ENCODE data around the gene SCEL.

Gene SCEL

DNA sequence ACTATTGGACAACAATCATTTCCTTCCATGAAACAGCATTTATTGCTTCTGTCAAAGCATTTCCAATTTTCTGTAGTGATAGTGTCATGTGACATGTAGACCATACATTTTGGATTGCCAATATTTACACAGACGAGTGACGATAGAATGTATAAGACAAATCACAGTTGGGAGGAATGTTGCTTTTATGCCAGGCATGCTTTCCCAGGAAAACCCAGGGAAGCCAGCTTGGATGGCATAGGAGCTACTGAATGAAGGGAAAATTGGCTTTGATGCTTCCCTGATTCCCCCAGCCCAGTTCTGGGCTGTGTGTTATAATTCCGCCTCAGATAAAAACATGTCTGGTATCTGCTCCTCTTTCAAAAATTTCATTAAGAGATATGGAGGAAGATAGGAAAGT lies 22.5 kb downstream of the SCEL start:
- Histone ChIP-seq H3K27me3 (ENCODE audit: control insufficient read depth, low read length) (peaks cover 5% of the 10 kb centered on the region; the same call in 1 of the 2 replicates), H4K20me1 (ENCODE audit: control insufficient read depth, insufficient read depth, low read depth, low read length) (no peaks in the 10 kb centered on the region), H3K27ac (ENCODE audit: low read depth, low read length) (no peak overlapping the region), H3K4me3 (ENCODE audit: low read length) (no peak overlapping the region), H3K9me2 (replicated peaks; ENCODE audit: control insufficient read depth, low read length) (no peaks in the 10 kb centered on the region), H3K9me3 (ENCODE audit: control insufficient read depth, insufficient read depth, low read length) (no peaks in the 10 kb centered on the region), H3F3A (ENCODE audit: control insufficient read depth, insufficient read depth) (no peaks in the 10 kb centered on the region), H3K79me2 (ENCODE audit: control insufficient read depth, low read length) (no peaks in the 10 kb centered on the region), H3K4me1 (ENCODE audit: control insufficient read depth, low read length) (no peaks in the 10 kb centered on the region), H3K36me3 (ENCODE audit: control insufficient read depth, low read length) (no peaks in the 10 kb centered on the region), H3K4me2 (ENCODE audit: low read length) (no peak overlapping the region)
- TF ChIP-seq EZH2phosphoT487 (IDR thresholded peaks at IDR 0.05; ENCODE audit: borderline replicate concordance, low read length): no peak
- TF ChIP-seq, protein P1, sequence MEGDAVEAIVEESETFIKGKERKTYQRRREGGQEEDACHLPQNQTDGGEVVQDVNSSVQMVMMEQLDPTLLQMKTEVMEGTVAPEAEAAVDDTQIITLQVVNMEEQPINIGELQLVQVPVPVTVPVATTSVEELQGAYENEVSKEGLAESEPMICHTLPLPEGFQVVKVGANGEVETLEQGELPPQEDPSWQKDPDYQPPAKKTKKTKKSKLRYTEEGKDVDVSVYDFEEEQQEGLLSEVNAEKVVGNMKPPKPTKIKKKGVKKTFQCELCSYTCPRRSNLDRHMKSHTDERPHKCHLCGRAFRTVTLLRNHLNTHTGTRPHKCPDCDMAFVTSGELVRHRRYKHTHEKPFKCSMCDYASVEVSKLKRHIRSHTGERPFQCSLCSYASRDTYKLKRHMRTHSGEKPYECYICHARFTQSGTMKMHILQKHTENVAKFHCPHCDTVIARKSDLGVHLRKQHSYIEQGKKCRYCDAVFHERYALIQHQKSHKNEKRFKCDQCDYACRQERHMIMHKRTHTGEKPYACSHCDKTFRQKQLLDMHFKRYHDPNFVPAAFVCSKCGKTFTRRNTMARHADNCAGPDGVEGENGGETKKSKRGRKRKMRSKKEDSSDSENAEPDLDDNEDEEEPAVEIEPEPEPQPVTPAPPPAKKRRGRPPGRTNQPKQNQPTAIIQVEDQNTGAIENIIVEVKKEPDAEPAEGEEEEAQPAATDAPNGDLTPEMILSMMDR (IDR thresholded peaks at IDR 0.05; ENCODE audit: low read depth, low read length, poor library complexity, severe bottlenecking): no peak

DNA sequence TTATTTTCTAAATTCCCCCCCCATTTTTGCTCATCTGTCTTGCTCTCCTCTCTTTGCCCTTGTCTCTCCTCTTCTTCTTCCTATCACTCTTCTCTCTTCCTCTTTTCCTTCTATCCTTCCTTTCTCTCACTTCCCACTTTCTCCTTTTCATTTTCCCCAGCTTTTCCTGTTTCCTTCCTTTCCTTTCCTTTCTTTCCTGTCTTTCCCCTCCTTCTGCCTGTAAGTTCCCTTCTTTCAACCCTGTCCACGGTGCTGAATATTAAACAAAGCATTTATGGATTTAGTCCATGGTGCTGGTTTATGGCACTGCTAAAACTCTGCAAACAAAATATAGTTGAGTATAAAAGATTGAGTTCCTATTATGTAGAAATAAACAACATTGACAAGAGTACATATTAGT lies 27.6 kb downstream of the SCEL start:
- H3K9me3 ChIP-seq (ENCODE audit: control insufficient read depth, insufficient read depth, low read length): no peaks in the 10 kb centered on the region
- H3K4me2 ChIP-seq (ENCODE audit: low read length): no peak overlapping the region
- no peak overlapping the region for H3K27ac ChIP-seq (ENCODE audit: low read depth, low read length)
- H3K36me3 ChIP-seq (ENCODE audit: control insufficient read depth, low read length): no peaks in the 10 kb centered on the region
- H3F3A ChIP-seq (ENCODE audit: control insufficient read depth, insufficient read depth): no peaks in the 10 kb centered on the region
- H4K20me1 ChIP-seq (ENCODE audit: control insufficient read depth, insufficient read depth, low read depth, low read length): no peaks in the 10 kb centered on the region
- H3K79me2 ChIP-seq (ENCODE audit: control insufficient read depth, low read length): no peaks in the 10 kb centered on the region
- H3K4me1 ChIP-seq (ENCODE audit: control insufficient read depth, low read length): no peaks in the 10 kb centered on the region
- no peak overlapping the region for H3K4me3 ChIP-seq (ENCODE audit: low read length)
- TF ChIP-seq EZH2phosphoT487 (IDR thresholded peaks at IDR 0.05; ENCODE audit: borderline replicate concordance, low read length): no peak
- TF ChIP-seq, protein P1 (IDR thresholded peaks at IDR 0.05; ENCODE audit: low read depth, low read length, poor library complexity, severe bottlenecking): no peak
- peaks cover 4% of the 10 kb centered on the region for H3K27me3 ChIP-seq (ENCODE audit: control insufficient read depth, low read length)
- H3K9me2 ChIP-seq (replicated peaks; ENCODE audit: control insufficient read depth, low read length): no peaks in the 10 kb centered on the region

DNA sequence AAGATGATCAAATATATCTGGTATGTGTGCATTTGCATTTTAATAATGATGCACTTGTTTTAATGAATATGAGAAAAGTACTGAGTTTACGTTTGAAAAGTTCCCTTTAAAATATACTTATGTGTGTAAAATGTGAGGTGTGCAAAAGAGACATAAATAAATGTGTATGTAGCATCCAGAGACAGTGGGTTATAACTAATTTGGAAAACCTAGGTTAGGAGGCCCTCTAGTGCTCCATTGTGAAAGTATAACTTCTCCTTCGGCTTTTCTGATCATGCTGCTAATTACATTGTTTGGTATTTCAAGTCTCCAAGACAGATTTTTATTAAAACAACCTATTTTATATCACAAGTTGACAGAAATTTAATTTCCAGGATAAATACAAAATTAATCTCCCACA lies 30.1 kb downstream of the SCEL start:
- no peaks in the 10 kb centered on the region for H3K4me1 ChIP-seq (ENCODE audit: control insufficient read depth, low read length)
- H3K9me3 ChIP-seq (ENCODE audit: control insufficient read depth, insufficient read depth, low read length): no peaks in the 10 kb centered on the region
- no peaks in the 10 kb centered on the region for H3K9me2 ChIP-seq (replicated peaks; ENCODE audit: control insufficient read depth, low read length)
- no peaks in the 10 kb centered on the region for H4K20me1 ChIP-seq (ENCODE audit: control insufficient read depth, insufficient read depth, low read depth, low read length)
- no peak overlapping the region for H3K4me3 ChIP-seq (ENCODE audit: low read length)
- no peaks in the 10 kb centered on the region for H3K36me3 ChIP-seq (ENCODE audit: control insufficient read depth, low read length)
- no peaks in the 10 kb centered on the region for H3K79me2 ChIP-seq (ENCODE audit: control insufficient read depth, low read length)
- no peak for TF ChIP-seq EZH2phosphoT487 (IDR thresholded peaks at IDR 0.05; ENCODE audit: borderline replicate concordance, low read length)
- TF ChIP-seq, protein P1 (IDR thresholded peaks at IDR 0.05; ENCODE audit: low read depth, low read length, poor library complexity, severe bottlenecking): peak; percentile 64
- peaks cover 12% of the 10 kb centered on the region for H3K27me3 ChIP-seq (ENCODE audit: control insufficient read depth, low read length)
- H3K27ac ChIP-seq (ENCODE audit: low read depth, low read length): no peak overlapping the region
- H3F3A ChIP-seq (ENCODE audit: control insufficient read depth, insufficient read depth): no peaks in the 10 kb centered on the region
- no peak overlapping the region for H3K4me2 ChIP-seq (ENCODE audit: low read length)

DNA sequence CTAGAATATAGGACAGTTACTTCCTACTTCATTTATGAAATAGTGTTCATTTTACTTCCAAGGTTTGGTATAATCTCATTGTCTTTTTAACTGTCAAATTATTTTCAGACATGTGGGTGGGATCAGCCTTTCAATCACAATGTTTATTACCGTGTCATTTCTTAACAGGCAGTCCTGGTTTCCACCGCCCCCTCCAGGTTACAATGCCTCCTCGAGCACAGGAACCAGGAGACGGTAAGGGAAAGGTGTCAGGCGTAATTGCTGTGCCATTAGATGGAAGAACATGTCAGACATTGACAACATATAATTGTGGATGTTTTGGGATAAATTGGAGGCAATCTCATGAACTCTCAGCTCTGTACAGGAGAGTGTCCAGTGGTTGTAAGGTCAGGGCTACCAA lies 36.5 kb downstream of the SCEL start:
- Histone ChIP-seq H3K27me3 (ENCODE audit: control insufficient read depth, low read length) (peaks cover 28% of the 10 kb centered on the region), H3K4me3 (ENCODE audit: low read length) (no peak overlapping the region), H3K36me3 (ENCODE audit: control insufficient read depth, low read length) (no peaks in the 10 kb centered on the region), H3K79me2 (ENCODE audit: control insufficient read depth, low read length) (no peaks in the 10 kb centered on the region), H3K9me3 (ENCODE audit: control insufficient read depth, insufficient read depth, low read length) (no peaks in the 10 kb centered on the region), H3K4me2 (ENCODE audit: low read length) (no peak overlapping the region), H3K9me2 (replicated peaks; ENCODE audit: control insufficient read depth, low read length) (no peaks in the 10 kb centered on the region), H3K27ac (ENCODE audit: low read depth, low read length) (no peak overlapping the region), H3F3A (ENCODE audit: control insufficient read depth, insufficient read depth) (no peaks in the 10 kb centered on the region), H4K20me1 (ENCODE audit: control insufficient read depth, insufficient read depth, low read depth, low read length) (no peaks in the 10 kb centered on the region), H3K4me1 (ENCODE audit: control insufficient read depth, low read length) (no peaks in the 10 kb centered on the region)
- TF ChIP-seq, protein P1 (IDR thresholded peaks at IDR 0.05; ENCODE audit: low read depth, low read length, poor library complexity, severe bottlenecking): no peak
- no peak for TF ChIP-seq EZH2phosphoT487 (IDR thresholded peaks at IDR 0.05; ENCODE audit: borderline replicate concordance, low read length)

All from DOHH2 (cell line).